Omental fat pad (tissue), 4 donors: ENCODE data around the gene ANKS1B. TPM values are rescaled to one million over a fixed set of nuclear protein-coding genes. Genes with fewer than 3 reads are reported as not detected.

ENCODE experiments used
- ATAC-seq: fragments of 150-250 bp; one replicate; pipeline ENCODE4 v1.9.1; 2016; ENCODE audit warnings: mild to moderate bottlenecking, moderate library complexity; ENCODE audit not compliant: low FRiP score
- DNase-seq: peaks from one replicate; pipeline ENCODE4 v3.0.0-alpha.2; 2019; ENCODE audit warnings: low spot score
- CTCF ChIP-seq, 3 donors: fragments of 450-650 bp; IDR thresholded peaks; one replicate each; pipeline ENCODE4 v1.5.1; 2016 to 2017; ENCODE audit warnings: antibody characterized with exemption in 3 of 3, mild to moderate bottlenecking in 3 of 3, moderate library complexity in 2 of 3
- total RNA-seq, 4 donors: library from RNA; depleted of rRNA; stranded (reverse); fragments of >200 nt; gene quantifications; one replicate each; pipeline ENCODE4 v1.1.0, GENCODE V29; 2016

ANKS1B gene
- total RNA-seq, 4 donors from 2014 or later: 5.5 to 26.4 (median 7.6) TPM

DNA sequence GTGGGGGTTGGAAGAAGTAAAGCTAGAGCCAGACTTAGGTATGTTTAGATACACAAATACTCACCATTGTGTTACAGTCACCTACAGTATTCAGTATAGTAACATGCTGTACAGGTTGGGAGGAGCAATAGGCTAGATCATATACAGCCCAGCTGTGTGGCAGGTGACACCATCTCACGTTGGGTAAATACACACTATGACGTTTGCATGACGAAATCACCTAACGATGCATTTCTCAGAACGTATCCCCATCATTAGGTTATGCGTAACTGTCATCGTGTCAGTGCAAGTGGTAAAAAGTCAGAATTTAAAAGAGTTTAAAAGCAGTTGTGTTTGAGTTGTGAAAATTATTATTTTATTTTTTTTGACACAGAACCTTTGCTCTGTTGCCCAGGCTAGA is 1172.5 kb downstream of the ANKS1B start:
- DNase-seq (no peak), ATAC-seq (no peak)
- TF ChIP-seq CTCF (IDR thresholded peaks at IDR 0.05): no peak

DNA sequence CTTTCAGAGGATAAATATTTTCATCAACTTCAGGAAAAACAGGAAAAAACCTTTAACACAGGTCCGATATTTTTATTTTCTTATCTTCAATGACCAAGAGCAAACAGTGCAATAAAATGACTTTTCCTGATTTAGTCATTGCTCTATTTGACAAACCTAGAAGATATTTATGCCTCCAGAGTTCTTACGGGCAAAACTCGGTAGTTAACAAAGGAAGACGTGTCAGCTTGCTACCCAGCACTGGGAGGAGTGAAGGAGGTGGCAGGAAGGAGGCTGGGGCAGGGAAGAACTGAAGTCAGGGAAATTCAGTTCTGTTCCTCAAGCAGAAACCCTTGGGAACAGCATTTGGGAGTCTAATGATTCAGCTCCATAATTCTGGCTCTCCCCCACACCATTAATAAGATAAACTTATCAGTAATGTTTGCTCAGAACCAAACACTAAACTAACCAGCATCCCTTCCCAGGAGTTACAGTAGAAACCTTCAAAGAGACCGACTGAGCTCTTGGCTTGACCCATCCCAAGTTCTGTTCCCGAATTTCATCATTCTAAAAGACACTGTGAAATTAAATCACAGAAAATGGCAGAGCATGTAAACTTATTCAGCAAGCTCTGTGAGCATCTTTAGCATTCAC is 1176.4 kb downstream of the ANKS1B start:
- no peak for TF ChIP-seq CTCF (IDR thresholded peaks at IDR 0.05)
- no peak for DNase-seq
- ATAC-seq: peak; percentile 58

DNA sequence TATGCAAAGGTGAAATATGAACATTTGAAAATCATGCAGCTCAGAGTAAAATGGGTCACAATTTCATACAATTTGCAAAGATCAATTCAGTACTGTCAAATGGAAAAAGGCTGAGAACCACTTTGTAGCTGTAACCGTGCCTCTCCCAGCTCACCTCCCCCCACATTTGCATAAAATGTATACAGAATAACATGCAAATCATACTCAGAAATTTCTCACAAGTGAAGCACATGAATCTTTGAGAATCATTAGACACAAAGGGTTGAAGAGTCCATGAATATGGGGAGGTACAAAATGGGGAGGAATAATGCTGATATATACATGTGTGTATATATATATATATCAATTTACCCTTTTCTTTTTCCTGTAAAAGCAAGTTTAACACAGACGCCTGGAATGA is 1177.5 kb downstream of the ANKS1B start:
- ATAC-seq: no peak

GRCh38 chr12:98803468-98804209 is 1181.1 kb downstream of the ANKS1B start:
- TF ChIP-seq CTCF (IDR thresholded peaks at IDR 0.05): no peak
- no peak for ATAC-seq
- DNase-seq: no peak

More for the DNA sequence above, 1177.5 kb downstream of the ANKS1B start:
- no peak for TF ChIP-seq CTCF (IDR thresholded peaks at IDR 0.05)
- no peak for DNase-seq

- TF ChIP-seq CTCF (IDR thresholded peaks at IDR 0.05): no peak
- ATAC-seq (no peak), DNase-seq (no peak)
Observed at GRCh38 chr12:98799822-98800221, 1184.9 kb downstream of the ANKS1B start.

- no peak for TF ChIP-seq CTCF (IDR thresholded peaks at IDR 0.05)
- DNase-seq (no peak), ATAC-seq (no peak)
Observed at GRCh38 chr12:98799146-98799810, 1185.5 kb downstream of the ANKS1B start.
